Measurements from ENCODE around the gene BEST1. TPM values are rescaled to one million over a fixed set of nuclear protein-coding genes. Genes with fewer than 3 reads are reported as not detected.

The BEST1 gene
- total RNA-seq, 1 experiment from 2014 or later: 0.17 TPM

DNA sequence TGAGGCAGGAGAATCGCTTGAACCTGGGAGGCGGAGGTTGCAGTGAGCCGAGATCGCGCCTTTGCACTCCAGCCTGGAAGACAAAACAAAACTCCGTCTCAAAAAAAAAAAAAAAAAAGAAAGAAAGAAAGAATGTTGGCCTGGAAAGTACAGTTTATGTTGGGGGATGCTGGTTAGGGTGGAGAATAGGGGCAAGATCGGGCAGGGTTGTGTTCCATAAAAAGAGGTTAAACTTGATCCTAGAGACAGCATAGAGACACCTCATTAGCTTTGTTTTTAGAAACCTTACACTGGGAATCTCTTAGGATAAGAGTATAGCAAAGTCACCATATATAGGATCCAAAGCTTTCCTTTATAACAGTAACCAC is 19.2 kb downstream of the BEST1 start:
- H3K27ac Mint-ChIP-seq: no peak overlapping the region; the same call in 1 of the 2 replicates
- no peaks in the 10 kb centered on the region for H3K9me3 Mint-ChIP-seq
- ATAC-seq (no peak), DNase-seq (ENCODE audit: low spot score) (no peak)
- H3K4me3 Mint-ChIP-seq: peak overlapping the region; percentile 47
- H3K27me3 Mint-ChIP-seq (ENCODE audit: low read depth): no peaks in the 10 kb centered on the region; the same call in 1 of the 2 replicates
- H3K4me1 Mint-ChIP-seq: peaks cover 55% of the 10 kb centered on the region
- ChIA-PET CTCF (interaction anchor here (0.7 to 2.8 kb wide), 5 partner anchors 14 to 226 kb away, joined by 4 to 33 read pairs (median 10); partner anchors contain the start of gene BEST1), POLR2A (interaction anchor here (0.7 to 2.7 kb wide), 5 partner anchors 14 to 113 kb away, joined by 3 to 10 read pairs (median 4); no protein-coding TSS in a partner anchor)
- peaks cover 19% of the 10 kb centered on the region for H3K36me3 Mint-ChIP-seq
- no peak for TF ChIP-seq ESRRA (CRISPR knock-in tag; IDR thresholded peaks at IDR 0.05; ENCODE audit: borderline replicate concordance)
- TF ChIP-seq SOX15 (CRISPR knock-in tag; IDR thresholded peaks at IDR 0.05): no peak
- TF ChIP-seq USF2 (CRISPR knock-in tag; IDR thresholded peaks at IDR 0.05): no peak
- TF ChIP-seq ZNF396 (CRISPR knock-in tag; IDR thresholded peaks at IDR 0.05; ENCODE audit: borderline replicate concordance): no peak
- TF ChIP-seq ZNF512 (CRISPR knock-in tag; IDR thresholded peaks at IDR 0.05; ENCODE audit: borderline replicate concordance): no peak
- TF ChIP-seq, protein P1, sequence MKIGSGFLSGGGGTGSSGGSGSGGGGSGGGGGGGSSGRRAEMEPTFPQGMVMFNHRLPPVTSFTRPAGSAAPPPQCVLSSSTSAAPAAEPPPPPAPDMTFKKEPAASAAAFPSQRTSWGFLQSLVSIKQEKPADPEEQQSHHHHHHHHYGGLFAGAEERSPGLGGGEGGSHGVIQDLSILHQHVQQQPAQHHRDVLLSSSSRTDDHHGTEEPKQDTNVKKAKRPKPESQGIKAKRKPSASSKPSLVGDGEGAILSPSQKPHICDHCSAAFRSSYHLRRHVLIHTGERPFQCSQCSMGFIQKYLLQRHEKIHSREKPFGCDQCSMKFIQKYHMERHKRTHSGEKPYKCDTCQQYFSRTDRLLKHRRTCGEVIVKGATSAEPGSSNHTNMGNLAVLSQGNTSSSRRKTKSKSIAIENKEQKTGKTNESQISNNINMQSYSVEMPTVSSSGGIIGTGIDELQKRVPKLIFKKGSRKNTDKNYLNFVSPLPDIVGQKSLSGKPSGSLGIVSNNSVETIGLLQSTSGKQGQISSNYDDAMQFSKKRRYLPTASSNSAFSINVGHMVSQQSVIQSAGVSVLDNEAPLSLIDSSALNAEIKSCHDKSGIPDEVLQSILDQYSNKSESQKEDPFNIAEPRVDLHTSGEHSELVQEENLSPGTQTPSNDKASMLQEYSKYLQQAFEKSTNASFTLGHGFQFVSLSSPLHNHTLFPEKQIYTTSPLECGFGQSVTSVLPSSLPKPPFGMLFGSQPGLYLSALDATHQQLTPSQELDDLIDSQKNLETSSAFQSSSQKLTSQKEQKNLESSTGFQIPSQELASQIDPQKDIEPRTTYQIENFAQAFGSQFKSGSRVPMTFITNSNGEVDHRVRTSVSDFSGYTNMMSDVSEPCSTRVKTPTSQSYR (CRISPR knock-in tag; IDR thresholded peaks at IDR 0.05): no peak
- TF ChIP-seq, protein P2, sequence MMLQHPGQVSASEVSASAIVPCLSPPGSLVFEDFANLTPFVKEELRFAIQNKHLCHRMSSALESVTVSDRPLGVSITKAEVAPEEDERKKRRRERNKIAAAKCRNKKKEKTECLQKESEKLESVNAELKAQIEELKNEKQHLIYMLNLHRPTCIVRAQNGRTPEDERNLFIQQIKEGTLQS (CRISPR knock-in tag; conservative IDR thresholded peaks at IDR 0.05): no peak
- TF ChIP-seq ZNF425 (CRISPR knock-in tag; conservative IDR thresholded peaks at IDR 0.05): no peak
- no peak for TF ChIP-seq NR1H2 (CRISPR knock-in tag; IDR thresholded peaks at IDR 0.05)
- TF ChIP-seq MLX (CRISPR knock-in tag; IDR thresholded peaks at IDR 0.05): no peak
- TF ChIP-seq GABPB1 (CRISPR knock-in tag; IDR thresholded peaks at IDR 0.05): no peak
- no peak for TF ChIP-seq ZSCAN18 (CRISPR knock-in tag; IDR thresholded peaks at IDR 0.05)
- TF ChIP-seq, protein P3, sequence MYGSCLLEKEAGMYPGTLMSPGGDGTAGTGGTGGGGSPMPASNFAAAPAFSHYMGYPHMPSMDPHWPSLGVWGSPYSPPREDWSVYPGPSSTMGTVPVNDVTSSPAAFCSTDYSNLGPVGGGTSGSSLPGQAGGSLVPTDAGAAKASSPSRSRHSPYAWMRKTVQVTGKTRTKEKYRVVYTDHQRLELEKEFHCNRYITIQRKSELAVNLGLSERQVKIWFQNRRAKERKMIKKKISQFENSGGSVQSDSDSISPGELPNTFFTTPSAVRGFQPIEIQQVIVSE (CRISPR knock-in tag; IDR thresholded peaks at IDR 0.05; ENCODE audit: borderline replicate concordance): no peak
- no peak for TF ChIP-seq ZNF232 (CRISPR knock-in tag; IDR thresholded peaks at IDR 0.05)
- no peak for TF ChIP-seq OVOL2 (CRISPR knock-in tag; IDR thresholded peaks at IDR 0.05; ENCODE audit: borderline replicate concordance)
- TF ChIP-seq PREB (CRISPR knock-in tag; IDR thresholded peaks at IDR 0.05; ENCODE audit: borderline replicate concordance): no peak
- no peak for TF ChIP-seq RELA (CRISPR knock-in tag; IDR thresholded peaks at IDR 0.05; ENCODE audit: borderline replicate concordance)
- TF ChIP-seq MXD4 (CRISPR knock-in tag; IDR thresholded peaks at IDR 0.05; ENCODE audit: borderline replicate concordance): no peak
- TF ChIP-seq, protein P4, sequence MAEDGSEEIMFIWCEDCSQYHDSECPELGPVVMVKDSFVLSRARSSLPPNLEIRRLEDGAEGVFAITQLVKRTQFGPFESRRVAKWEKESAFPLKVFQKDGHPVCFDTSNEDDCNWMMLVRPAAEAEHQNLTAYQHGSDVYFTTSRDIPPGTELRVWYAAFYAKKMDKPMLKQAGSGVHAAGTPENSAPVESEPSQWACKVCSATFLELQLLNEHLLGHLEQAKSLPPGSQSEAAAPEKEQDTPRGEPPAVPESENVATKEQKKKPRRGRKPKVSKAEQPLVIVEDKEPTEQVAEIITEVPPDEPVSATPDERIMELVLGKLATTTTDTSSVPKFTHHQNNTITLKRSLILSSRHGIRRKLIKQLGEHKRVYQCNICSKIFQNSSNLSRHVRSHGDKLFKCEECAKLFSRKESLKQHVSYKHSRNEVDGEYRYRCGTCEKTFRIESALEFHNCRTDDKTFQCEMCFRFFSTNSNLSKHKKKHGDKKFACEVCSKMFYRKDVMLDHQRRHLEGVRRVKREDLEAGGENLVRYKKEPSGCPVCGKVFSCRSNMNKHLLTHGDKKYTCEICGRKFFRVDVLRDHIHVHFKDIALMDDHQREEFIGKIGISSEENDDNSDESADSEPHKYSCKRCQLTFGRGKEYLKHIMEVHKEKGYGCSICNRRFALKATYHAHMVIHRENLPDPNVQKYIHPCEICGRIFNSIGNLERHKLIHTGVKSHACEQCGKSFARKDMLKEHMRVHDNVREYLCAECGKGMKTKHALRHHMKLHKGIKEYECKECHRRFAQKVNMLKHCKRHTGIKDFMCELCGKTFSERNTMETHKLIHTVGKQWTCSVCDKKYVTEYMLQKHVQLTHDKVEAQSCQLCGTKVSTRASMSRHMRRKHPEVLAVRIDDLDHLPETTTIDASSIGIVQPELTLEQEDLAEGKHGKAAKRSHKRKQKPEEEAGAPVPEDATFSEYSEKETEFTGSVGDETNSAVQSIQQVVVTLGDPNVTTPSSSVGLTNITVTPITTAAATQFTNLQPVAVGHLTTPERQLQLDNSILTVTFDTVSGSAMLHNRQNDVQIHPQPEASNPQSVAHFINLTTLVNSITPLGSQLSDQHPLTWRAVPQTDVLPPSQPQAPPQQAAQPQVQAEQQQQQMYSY (CRISPR knock-in tag; IDR thresholded peaks at IDR 0.05): no peak

All from WTC11 (cell line).